ENCODE measurements around the gene FOXS1. TPM values are rescaled to one million over a fixed set of nuclear protein-coding genes. Genes with fewer than 3 reads are reported as not detected.
A peak's percentile ranks its signal among the peaks of the same experiment; 100 is the strongest.

FOXS1 gene
- total RNA-seq, 1 donor from 2014 or later: not detected

DNA sequence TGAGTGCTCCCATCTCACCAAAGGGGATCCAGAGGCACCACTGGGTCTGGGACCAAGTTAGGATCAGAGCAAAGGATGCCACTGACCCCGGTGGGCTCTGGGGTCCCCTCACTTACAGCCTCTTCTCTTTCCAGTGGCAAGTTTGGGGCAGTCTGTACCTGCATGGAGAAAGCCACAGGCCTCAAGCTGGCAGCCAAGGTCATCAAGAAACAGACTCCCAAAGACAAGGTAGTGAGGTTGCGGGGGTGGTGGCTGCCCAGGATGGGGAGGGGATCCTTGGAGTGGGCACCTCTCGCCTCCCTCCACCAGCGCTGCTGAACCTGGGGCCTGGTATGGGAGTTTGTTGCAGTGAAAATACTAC, 21.3 kb downstream of the FOXS1 start:
- Histone ChIP-seq H3K36me3 (no peaks in the 10 kb centered on the region), H3K27ac (no peak overlapping the region), H3K9me3 (ENCODE audit: low read depth) (no peaks in the 10 kb centered on the region), H3K4me2 (no peak overlapping the region), H2AFZ (replicated peaks) (no peak overlapping the region), H4K20me1 (ENCODE audit: low read depth) (no peaks in the 10 kb centered on the region), H3K4me1 (no peaks in the 10 kb centered on the region), H3K27me3 (no peaks in the 10 kb centered on the region), H3K4me3 (no peak overlapping the region), H3K79me2 (ENCODE audit: low read depth) (no peaks in the 10 kb centered on the region), H3K9ac (no peak overlapping the region), H3F3A (ENCODE audit: low read depth) (no peaks in the 10 kb centered on the region)
- Mint-ChIP-seq H3K27me3 (ENCODE audit: insufficient read depth, low read depth) (peaks cover 3% of the 10 kb centered on the region), H3K4me1 (peaks cover 14% of the 10 kb centered on the region), H3K36me3 (no peaks in the 10 kb centered on the region), H3K27ac (no peak overlapping the region), H3K4me3 (no peak overlapping the region), H3K9me3 (no peaks in the 10 kb centered on the region)
- no peak for DNase-seq (ENCODE audit: low spot score)
- TF ChIP-seq EZH2 (IDR thresholded peaks at IDR 0.05) (no peak), EZH2phosphoT487 (IDR thresholded peaks at IDR 0.05) (no peak)
- TF ChIP-seq, protein P1, sequence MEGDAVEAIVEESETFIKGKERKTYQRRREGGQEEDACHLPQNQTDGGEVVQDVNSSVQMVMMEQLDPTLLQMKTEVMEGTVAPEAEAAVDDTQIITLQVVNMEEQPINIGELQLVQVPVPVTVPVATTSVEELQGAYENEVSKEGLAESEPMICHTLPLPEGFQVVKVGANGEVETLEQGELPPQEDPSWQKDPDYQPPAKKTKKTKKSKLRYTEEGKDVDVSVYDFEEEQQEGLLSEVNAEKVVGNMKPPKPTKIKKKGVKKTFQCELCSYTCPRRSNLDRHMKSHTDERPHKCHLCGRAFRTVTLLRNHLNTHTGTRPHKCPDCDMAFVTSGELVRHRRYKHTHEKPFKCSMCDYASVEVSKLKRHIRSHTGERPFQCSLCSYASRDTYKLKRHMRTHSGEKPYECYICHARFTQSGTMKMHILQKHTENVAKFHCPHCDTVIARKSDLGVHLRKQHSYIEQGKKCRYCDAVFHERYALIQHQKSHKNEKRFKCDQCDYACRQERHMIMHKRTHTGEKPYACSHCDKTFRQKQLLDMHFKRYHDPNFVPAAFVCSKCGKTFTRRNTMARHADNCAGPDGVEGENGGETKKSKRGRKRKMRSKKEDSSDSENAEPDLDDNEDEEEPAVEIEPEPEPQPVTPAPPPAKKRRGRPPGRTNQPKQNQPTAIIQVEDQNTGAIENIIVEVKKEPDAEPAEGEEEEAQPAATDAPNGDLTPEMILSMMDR (IDR thresholded peaks at IDR 0.05): no peak

DNA sequence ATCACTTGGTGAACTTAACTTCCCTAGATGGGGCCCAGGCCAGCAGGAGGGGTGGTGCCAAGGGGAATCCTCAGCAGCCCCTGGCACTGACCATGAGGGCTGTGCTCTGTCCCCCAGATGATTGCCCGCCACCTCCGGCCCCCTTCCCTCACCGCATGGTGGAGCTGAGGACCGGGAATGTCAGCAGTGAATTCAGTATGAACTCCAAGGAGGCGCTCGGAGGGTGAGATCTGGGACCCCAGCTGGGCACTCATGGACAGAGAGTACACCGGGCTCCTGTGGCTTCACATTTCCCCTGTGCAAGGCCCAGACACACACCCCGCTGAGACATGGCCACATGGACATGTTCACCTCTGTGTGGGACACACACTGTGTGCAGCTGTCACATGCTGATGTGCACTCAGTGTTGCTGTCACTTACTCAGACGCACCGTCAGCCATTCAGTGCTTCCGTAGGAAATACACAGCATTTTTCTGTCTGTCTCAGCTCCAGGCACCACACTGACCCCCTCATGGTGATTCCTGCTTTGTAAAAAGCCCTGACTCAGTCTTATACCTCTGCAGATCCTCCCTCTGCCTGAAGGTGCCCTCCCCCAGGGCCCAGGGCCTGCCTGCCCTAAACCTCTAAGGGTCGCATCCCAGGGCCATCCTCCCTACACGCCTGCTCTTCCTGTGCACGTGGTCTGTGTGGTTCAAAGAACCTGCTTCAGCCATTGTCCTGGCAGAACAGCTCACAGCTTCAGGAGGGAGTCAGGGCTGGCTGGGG, 21.9 kb downstream of the FOXS1 start:
- peaks cover 3% of the 10 kb centered on the region for H3K27me3 Mint-ChIP-seq (ENCODE audit: insufficient read depth, low read depth)

DNA sequence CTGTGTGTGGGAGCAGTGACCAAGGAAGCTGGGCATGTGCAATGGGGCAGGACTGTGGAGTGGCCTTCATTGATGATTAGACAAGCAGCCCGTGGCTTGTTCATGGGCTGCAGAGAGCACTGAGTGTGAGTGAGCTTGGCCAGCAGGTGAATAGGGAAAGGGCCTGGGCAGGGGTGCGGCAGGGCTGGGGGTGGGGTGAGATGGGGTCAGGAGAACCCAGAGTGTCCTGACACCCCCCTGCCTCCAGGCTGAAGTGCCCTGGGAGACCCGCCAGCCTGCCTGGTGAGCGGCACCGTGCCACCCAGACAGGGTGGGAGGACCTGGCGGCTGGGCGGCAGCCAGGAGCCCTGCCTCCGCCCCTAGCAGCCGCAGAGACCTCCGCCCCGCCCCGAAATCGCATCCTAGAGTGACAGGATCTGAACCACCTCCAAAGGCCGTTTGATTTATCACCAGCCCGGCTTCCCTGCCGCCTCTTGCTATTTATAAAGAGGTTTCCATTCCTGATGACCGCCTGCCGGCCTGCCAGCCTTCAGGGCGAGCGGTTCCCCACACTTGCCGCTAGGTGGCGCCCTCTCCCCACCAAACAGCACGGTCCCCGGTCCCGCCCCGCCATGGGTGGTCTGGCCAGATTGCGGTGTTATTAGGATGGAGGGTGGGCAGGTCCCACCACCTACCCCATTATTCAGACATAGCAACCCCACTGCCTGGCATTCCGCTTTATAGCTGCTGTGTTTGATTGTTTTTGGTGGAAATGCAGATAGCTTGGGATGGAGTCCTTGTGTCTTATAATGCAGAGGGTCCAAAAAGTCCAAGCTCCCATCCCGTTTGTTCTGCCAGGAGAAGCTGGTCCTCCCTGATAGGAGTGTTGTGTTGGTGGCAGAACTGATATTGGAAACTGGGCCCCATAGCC, 22.7 kb downstream of the FOXS1 start:
- Mint-ChIP-seq H3K27ac (no peak overlapping the region), H3K36me3 (no peaks in the 10 kb centered on the region), H3K27me3 (ENCODE audit: insufficient read depth, low read depth) (no peaks in the 10 kb centered on the region), H3K4me1 (peaks cover 14% of the 10 kb centered on the region), H3K9me3 (no peaks in the 10 kb centered on the region), H3K4me3 (peak overlapping the region; percentile 69)
- Histone ChIP-seq H3K4me1 (no peaks in the 10 kb centered on the region), H3K79me2 (ENCODE audit: low read depth) (no peaks in the 10 kb centered on the region), H3K4me3 (no peak overlapping the region), H3K27ac (no peak overlapping the region), H3F3A (ENCODE audit: low read depth) (no peaks in the 10 kb centered on the region), H3K27me3 (no peaks in the 10 kb centered on the region), H4K20me1 (ENCODE audit: low read depth) (no peaks in the 10 kb centered on the region), H3K9me3 (ENCODE audit: low read depth) (no peaks in the 10 kb centered on the region), H2AFZ (replicated peaks) (peak overlapping the region; percentile 78), H3K36me3 (no peaks in the 10 kb centered on the region), H3K9ac (no peak overlapping the region), H3K4me2 (peak overlapping the region; percentile 58)
- TF ChIP-seq EZH2 (IDR thresholded peaks at IDR 0.05): peak; percentile 33
- TF ChIP-seq EZH2phosphoT487 (IDR thresholded peaks at IDR 0.05): no peak
- TF ChIP-seq, protein P1 (IDR thresholded peaks at IDR 0.05): peak; percentile 100
- peak; percentile 89 for DNase-seq (ENCODE audit: low spot score)

More for the DNA sequence above, 21.9 kb downstream of the FOXS1 start:
- no peaks in the 10 kb centered on the region for H3K79me2 ChIP-seq (ENCODE audit: low read depth)
- no peaks in the 10 kb centered on the region for H3K36me3 Mint-ChIP-seq
- no peaks in the 10 kb centered on the region for H3K4me1 ChIP-seq
- no peaks in the 10 kb centered on the region for H3K9me3 Mint-ChIP-seq
- no peak overlapping the region for H3K4me2 ChIP-seq
- H4K20me1 ChIP-seq (ENCODE audit: low read depth): no peaks in the 10 kb centered on the region
- no peak for DNase-seq (ENCODE audit: low spot score)
- H3K4me3 Mint-ChIP-seq: no peak overlapping the region
- H3K27me3 ChIP-seq: no peaks in the 10 kb centered on the region
- no peak overlapping the region for H3K9ac ChIP-seq
- H3K36me3 ChIP-seq: no peaks in the 10 kb centered on the region
- H2AFZ ChIP-seq (replicated peaks): no peak overlapping the region
- H3K4me1 Mint-ChIP-seq: peaks cover 14% of the 10 kb centered on the region
- H3K4me3 ChIP-seq: no peak overlapping the region
- no peak overlapping the region for H3K27ac ChIP-seq
- TF ChIP-seq EZH2 (IDR thresholded peaks at IDR 0.05): no peak
- TF ChIP-seq, protein P1 (IDR thresholded peaks at IDR 0.05): no peak
- no peak for TF ChIP-seq EZH2phosphoT487 (IDR thresholded peaks at IDR 0.05)
- H3K9me3 ChIP-seq (ENCODE audit: low read depth): no peaks in the 10 kb centered on the region
- H3K27ac Mint-ChIP-seq: no peak overlapping the region
- H3F3A ChIP-seq (ENCODE audit: low read depth): no peaks in the 10 kb centered on the region

All from neural progenitor cell (in vitro differentiated cells).